Activated T-cell treated with anti-CD3 and anti-CD28 coated beads for 1 hour (primary cell): ENCODE measurements around the gene APBB2.

ENCODE experiments used
- DNase-seq: peaks from one replicate; pipeline ENCODE4 v3.0.0-alpha.2; 2020; ENCODE audit warnings: low read depth

Gene APBB2

DNA sequence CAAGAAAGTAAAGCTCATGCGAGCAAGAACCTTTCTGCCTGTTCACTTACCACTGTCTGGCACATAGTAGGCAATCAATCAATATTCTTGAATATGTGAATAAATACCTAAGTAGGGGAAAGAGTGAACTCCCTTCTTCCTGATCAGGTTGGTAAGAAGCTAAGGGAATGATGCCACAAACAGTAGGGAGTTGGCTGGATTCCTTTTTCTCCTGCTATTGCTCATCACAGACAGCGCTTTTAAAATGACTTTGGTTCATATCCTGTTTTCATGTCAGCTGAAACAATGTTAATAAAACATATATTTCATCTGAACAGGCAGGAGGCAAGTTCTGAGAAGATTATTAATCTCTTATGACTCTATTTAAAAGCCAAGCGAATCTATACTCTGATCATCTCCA, 365.4 kb downstream of the APBB2 start:
- DNase-seq: no peak

DNA sequence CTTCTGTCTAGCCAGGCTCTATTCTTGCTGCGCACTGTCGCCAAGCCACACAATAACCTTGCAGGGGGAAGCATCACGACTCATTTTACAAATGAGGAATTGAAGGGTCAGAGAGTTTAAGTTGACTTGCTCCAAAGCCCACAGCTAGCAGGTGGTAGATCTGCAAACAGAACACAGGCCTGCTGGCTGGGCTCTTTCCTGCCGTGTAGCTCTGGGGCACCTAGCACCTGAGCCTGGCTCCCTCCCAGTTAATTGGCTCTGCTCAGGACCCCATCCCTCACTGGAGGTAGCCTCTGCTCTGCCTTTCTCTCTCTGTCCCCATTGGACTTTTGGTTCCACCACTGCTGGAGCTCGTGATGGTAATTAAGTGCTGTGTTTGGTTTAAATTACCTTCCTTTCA, 366.1 kb downstream of the APBB2 start:
- DNase-seq: no peak

DNA sequence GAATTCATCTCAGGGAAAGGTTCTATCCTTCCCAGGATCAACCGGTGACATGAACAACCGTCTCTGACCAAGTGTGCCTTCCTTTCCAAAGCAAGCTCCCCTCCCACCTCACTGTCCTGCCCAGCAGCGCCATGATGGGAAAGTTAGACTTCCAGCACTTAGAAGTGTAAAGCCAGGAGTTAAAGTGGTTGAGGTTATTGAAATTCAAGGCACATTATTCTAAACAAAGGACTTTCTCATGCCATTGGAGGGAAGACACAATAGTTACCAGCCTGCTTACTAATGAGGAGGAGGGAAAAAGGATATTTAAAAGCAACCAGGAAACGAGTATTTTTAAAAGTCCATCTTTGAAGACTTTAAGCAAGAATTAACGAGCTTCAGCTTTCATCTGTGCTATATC, 367.8 kb downstream of the APBB2 start:
- DNase-seq: no peak

DNA sequence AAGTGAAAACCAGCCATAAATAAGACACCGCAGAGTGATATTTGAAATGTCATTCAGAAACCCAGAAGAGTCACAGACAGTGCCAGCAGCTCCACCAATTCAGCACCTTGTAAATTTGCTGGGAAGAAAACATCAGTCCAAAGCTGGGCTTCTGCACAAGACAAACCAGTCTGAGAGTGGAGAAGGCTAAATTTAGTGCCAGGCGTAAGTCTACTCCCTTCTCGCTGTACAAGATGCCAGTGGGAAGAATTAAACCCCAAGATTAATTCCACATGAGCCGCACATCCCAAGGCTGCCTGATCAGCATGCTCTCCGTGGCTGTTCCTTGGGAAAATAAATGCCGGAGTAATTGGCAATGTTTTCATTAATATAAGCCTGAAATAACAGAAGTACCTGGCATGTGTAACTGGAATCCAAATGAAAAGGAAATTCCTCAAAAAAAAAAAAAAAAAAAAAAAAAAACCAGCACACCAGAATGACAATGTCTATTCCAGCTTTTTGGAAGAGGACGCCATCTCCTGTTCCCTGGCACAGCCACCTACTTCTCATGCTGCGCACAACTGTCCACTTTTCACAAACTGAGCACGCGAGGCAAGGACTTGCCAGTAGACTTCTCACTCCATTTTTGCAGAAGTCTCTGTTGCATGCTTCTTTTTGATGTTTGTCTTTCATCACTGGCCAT, 369.0 kb downstream of the APBB2 start:
- no peak for DNase-seq

DNA sequence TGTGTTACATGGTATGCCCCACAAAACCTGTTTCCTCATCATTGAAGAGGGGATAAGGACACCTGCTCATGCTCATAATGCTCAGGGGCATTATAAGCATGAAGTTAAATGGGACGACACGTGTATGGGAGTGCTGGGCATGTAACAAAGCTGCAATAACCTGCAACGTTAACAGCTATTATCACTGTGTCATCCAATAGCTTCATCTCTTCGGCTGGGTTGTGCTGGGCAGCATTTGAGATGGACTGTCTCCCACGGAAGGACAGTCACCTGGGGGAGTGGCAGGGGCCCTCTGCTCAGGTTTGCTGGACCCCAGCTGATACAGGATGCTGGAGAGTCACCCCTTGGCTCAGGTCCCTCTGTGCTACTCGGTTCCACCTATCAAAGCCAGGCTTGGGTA, 370.1 kb downstream of the APBB2 start:
- no peak for DNase-seq

DNA sequence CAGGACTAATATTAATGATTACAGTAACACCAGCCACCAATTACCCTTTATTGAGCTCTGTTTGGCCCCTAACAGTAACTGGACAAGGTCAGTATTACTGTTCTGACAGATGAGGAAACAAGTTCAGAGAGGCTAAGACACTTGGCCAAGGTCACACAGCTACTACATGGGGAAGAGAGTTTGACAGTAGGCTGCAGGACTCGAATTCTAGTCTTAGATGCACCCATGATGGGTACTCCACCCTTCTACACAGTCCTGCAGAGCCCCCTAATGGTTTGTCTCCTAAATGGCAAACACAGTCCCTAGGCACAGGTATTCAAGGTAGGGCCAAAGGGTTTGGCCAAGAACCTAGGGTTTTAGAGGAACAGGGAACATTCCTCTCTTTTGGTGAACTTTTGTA, 370.6 kb downstream of the APBB2 start:
- no peak for DNase-seq

DNA sequence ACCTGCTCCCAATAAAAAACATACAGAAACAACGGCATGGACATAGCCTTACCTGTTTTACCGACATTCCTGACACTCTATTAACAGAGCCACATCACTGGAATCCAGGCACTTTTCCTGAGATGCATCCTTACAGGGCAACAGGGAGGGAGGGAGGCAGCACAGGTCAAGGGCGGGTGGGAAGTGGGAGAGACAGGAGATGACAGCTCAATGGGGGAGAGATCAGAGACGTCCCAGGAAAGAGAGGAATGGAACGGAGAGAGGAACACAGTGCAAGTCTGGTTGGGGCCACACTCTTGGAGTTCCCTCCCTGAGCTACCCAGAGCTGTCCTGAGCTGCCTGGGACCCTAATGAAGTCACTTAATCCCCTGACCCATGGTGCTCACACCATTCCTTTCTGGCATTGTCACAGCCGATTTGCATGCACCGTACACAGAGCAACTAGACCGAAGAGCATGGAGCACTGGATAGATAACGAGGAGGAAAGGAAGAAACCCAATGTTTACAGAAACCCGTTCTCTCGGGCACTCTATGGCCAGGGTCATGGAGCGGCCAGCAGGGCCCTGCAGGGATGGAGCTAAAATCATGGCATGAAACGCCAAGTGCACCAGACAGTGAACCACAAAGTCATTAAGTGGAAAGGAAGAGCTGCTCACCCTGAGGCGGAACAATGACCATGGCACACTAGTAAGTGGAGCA, 371.5 kb downstream of the APBB2 start:
- DNase-seq: no peak

DNA sequence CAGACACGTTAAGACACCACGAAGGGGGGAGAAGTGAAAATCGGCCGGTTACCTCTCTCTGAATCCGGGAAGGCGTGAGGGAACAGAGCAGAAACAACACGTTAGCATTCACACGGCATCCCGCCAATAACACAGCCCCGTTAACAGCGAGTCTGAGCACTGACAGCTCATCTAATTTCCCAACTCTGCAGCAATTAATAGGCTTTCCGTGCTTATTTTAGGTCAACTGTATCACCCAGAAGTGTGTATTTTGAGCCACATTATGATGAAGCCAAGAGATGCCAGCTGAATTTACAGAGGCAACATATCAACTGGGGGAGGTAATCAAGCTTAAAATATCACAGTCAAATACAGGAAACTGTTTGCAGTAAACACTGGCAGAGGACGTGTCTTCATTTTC, 372.0 kb downstream of the APBB2 start:
- DNase-seq: no peak

DNA sequence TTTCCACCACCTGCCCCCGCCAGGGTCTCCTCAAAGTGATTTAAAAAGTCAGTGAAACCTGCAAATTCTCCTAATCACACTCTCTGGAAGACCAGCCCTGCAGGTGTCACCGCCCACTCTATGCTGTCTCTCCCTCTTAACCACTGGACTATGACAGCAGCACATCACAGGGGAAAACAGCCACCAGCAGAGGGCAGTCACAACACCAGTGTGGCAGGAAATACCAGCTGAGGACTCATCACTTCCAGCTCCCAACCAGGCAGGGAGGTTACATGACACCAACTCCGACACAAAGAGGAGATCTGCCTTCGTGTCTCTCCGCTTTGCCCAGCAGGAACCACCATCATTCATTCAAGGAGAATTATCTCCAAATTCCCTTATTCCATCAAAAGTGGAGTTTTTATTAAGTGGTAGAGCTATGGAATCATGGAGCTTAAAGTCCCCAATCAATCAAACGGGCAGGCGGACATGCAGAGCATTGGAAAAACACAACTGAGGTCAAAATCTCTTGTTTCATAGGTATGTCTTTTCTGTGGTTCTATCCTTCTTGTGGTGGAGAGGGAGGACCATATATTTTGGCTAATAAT, 373.3 kb downstream of the APBB2 start:
- DNase-seq: peak; percentile 54

DNA sequence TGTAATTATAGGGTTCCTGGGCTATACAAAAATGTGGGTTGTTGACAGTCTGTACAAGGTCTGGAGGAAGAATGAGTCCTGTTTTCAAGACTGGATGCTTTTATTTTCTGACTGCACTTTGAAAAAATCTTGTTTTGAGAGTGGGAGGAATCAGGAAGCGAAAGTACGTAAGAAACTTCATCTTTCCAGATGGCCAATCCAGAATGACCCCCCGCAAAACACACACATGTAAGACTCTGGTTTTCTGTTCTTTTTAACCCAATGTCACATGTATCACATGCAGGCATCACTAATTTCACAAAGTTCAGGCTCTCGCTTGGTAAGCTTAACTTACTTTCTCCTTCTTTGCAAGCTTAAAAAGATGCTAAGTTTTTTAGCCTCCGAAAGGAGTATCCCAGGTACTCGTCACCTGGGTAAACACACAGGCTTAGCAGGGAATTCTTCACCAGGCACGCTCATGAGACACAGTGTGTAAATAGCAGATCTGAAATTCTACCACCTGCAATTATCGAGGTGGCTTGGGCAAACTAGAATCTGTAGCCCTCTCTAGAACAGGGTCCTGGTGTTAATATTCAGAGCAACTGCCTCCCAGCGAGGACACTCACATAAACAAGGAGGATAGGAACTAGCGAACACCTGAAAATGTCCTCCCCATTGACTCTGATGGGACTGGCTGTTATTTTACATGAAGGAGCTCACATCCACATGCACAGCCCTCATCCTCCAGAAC, 373.9 kb downstream of the APBB2 start:
- no peak for DNase-seq

DNA sequence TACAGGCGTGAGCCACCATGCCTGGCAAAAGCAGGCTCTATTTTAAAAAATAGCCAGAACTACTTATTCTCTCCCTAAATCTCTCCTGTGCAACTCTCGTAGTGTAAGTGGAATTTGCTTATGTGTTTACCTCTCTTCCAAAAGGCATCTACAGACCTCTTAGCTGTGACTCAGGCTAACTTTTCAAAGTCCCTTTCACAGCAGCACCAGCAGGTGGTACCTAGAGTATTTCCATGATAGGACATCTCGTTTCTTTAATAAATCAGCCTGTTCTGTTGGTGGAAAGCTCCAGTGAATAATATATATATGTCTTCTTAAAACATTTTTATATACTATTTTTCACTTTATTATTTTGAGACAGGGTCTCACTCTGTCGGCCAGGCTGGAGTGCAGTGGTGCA, 375.6 kb downstream of the APBB2 start:
- DNase-seq: no peak

DNA sequence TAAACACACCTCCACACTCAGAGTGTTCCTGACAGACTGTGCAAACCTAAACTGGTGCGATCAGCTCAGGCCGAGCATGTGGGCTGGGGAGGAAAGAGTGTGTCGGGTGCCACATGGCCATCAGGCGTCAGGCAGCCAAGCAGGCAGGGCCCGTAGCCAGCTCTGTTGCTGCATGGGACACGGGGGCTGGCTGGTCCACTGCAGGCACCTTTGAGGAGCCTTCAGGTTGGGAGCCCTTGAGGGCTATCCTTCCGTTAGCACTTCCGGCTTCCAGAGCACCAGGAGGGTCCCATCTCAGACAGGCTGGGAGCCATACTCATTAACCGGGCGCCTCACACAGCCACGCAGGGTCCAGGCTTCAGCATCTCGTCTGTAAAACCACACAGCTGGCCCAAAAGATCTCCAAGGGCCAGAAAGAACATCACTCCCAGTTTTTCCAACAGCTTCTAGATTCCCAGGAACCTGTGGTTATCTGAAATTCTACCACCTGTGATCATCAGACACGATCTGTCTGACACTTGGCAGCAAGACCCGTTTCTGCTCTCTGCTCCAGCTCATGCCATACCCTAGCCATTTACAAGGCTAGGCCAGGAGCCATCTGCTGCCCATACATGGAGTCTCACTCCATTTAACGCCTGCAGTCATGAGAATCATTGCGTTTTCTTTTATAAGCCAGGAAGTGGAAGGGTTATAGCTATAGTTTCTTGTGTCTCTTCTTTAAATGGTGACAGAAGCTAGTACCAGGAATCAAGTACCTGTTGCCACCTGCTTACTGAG, 377.1 kb downstream of the APBB2 start:
- DNase-seq: no peak

DNA sequence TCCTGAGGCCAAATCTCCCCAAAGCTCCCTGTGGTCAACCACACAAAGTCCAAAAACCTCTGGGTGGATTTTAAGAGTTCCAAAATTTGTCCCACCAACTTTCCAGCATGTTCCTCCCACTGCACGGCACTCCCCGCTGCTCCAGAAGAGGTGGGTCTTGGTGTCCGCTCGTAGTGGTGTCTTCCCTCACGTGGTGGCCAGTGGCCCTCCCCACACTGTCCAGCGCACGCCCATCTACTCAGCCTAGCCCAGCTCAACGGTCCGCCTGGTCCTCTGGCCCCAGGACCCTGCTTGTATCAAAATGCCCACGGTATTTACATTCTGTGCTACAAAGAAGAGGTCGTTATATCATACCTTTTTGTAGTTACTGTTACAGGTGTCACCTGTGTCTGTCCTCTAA, 381.1 kb downstream of the APBB2 start:
- DNase-seq: no peak

DNA sequence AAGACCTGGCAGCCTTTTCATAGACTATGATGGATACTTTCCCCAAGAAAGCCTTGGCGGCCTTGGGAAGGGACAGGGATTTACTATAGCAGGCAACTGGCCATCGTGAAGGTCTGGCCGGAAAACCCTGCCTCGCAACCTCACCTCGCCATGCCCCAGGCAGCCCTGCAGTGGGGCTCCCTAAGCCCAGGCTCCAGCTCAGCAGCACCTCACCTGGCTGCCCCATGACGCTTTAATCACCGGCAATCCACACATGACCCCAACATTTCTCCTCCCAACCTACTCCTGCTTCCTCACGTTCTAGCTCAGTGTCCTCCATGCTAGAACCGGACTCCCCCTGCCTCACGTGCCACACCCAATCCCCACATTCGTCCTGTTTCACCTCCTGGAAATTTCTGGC, 382.2 kb downstream of the APBB2 start:
- DNase-seq: no peak

DNA sequence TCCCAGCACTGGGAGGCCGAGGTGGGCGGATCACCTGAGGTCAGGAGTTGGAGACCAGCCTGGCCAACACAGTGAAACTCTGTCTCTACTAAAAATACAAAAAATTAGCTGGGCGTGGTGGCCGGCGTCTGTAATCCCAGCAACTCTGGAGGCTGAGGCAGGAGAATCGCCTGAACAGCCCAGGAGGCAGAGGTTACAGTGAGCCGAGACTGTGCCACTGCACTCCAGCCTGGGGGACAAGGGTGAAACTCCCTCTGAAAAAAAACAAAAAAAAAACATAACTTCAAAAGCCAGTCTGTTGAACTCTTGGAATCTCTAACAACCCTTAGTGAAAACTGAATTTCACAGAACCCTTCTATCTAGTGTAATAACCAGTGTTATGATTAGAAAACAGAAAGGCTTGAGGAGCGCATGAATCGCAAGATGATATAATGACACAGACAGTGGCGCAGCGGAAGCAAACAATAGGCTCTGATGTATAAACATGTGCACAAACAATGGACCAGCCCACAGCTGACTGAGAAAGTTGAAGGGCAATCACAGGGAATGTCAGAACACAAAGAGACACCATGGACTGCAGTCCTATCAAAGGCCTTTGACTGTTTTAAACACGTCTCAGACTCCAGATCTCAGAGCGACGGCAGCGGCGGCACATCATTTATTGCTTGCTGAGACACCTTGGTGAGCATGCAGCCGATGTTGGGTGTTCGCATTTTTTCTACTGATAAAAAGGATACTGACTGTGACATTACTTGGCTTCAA, 383.0 kb downstream of the APBB2 start:
- DNase-seq: no peak

DNA sequence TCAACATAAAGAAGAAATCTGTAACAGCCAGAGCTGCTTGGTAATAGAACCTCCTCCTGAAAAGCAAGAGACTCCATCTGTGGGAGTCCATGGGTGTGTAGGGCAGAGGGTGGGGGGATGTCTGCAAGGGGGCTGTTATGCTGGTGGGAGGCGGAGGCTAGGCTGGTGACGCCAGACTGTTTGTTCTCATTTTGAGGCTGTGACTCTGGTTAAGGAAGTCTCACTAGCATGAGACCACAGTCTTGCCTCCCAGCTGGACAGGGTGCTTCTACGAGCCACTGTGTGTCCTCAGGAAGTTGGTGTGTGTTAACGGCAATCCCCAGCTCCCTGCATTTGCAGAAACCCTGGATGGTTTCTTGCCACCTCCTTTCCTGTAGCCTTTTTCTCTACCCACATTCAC, 384.8 kb downstream of the APBB2 start:
- no peak for DNase-seq

DNA sequence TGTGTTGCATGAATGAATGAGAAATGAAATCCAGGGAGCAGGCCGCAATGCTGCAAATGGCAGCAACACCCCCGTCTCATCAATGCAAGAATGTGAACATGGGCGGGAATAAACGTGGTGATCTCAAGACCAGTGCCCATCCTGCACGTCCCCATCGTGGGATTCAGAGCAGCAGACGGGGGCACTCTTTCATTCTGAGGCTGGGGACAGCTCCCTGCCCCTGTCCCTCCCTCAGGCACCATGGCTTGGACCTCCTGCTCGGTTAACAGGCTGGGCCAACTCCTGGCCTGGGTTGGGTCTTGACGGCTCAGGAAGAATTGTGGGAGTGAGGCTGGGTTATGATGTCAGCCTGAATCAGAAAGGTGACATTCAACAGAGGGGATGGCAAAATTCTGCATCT, 385.7 kb downstream of the APBB2 start:
- DNase-seq: no peak

DNA sequence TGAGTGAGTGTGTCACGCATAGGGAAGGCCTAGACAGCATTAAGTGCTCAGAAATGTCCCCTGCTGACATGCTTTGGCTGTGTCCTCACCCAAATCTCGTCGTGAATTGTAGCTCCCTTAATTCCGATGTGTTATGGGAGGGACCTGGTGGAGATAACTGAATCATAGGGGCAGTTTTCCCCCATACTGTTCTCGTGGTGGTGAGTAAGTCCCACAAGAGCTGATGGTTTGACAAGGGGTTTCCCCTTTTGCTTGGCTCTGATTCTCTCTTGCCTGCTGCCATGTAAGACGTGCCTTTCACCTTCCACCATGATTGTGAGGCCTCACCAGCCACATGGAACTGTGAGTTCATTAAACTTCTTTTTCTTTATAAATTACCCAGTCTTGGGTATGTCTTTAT, 386.6 kb downstream of the APBB2 start:
- DNase-seq: no peak

DNA sequence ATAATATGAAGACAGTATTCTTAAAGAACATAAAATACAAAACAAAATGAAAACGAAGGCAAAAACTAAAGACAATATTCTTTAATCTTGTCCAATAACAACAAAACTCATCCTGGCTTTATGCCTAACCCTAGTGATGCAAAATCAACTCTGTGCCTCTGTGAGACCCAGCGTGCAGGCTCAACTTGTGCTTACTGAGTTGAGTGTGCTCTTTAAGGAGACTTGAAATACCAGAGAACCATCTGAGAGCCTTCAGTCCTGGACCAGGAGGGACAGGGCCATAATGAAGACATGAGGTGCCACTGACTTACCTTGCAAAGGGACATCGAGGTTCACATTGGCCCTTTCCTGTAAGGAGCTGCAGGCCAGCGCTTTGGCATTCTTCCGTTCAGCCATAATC, 387.5 kb downstream of the APBB2 start:
- no peak for DNase-seq

DNA sequence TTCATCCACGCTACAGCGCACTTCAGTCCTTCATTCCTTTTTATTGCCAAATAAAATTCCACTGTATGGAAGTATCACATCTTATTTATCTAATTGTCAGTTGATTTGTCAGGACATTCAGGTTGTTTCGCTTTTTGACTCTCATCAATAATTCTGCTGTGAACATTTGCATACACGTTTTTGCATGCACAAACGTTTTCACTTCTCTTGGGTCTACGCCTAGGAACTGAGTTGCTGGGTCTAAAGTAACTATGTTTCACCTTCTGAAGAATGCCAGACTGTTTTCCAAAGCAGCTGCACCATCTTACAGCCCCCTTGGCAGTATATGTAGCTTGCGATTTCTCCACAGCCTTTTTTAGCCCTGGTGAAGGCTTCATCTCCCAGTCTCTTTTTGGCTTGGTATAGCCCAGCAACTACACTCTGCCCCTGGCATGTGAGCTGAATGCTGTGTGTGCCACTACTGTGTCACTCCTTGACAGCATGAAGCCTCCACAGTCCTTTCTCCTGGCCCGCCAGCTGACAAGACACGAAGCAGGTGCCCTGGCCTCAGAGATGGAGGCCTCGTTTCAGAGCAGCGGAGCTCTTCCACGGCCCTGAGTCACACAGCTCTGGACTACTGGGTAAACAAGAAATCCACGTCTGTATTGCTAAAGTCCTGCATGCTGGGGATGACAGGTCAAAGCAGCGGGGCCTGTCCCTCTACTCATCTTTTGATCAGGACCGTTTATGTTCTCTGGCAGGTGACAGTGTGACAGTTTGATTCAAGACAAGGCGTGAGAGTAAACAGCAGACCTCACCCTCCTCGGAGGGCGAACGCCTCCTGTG, 389.1 kb downstream of the APBB2 start:
- DNase-seq: no peak
